ENCODE measurements around the gene SLC28A3. TPM values are rescaled to one million over a fixed set of nuclear protein-coding genes. Genes with fewer than 3 reads are reported as not detected.

The SLC28A3 gene
- total RNA-seq, 2 donors from 2014 or later: 0.11 TPM; not detected in 1

GRCh38 chr9:84327184-84327583 is 13.4 kb downstream of the SLC28A3 start:
- DNase-seq: no peak
- 93 to 94% methylated on average over 3 of the region's 3 CpGs for WGBS, 2 experiments (ENCODE audit: insufficient coverage in 1 of 2, insufficient read length in 1 of 2)
- Mint-ChIP-seq H3K27ac (no peak overlapping the region), H3K4me3 (no peak overlapping the region), H3K4me1 (no peaks in the 10 kb centered on the region), H3K36me3 (ENCODE audit: low read depth) (no peaks in the 10 kb centered on the region), H3K9me3 (peaks cover 14% of the 10 kb centered on the region), H3K27me3 (ENCODE audit: insufficient read depth) (no peaks in the 10 kb centered on the region)
- no peaks in the 10 kb centered on the region for H3K9me3 ChIP-seq (ENCODE audit: control insufficient read depth, low read length)
- H3K27me3 ChIP-seq (ENCODE audit: control insufficient read depth, insufficient read depth, low read length, poor library complexity, severe bottlenecking): no peaks in the 10 kb centered on the region
- no peak overlapping the region for H3K4me3 ChIP-seq (ENCODE audit: low read length)
- no peaks in the 10 kb centered on the region for H3K4me1 ChIP-seq (ENCODE audit: control insufficient read depth, insufficient read depth, low read length)
- no peak overlapping the region for H3K27ac ChIP-seq (ENCODE audit: low read depth, low read length)
- no peaks in the 10 kb centered on the region for H3K36me3 ChIP-seq (ENCODE audit: control insufficient read depth, insufficient read depth, low read length)
- TF ChIP-seq CTCF (conservative IDR thresholded peaks at IDR 0.05): no peak
- H3K9ac ChIP-seq (ENCODE audit: extremely low read depth, low read length, poor library complexity, severe bottlenecking): no peak overlapping the region

GRCh38 chr9:84325347-84325973 is 15.1 kb downstream of the SLC28A3 start:
- Histone ChIP-seq H3K4me1 (ENCODE audit: control insufficient read depth, insufficient read depth, low read length) (no peaks in the 10 kb centered on the region), H3K27me3 (ENCODE audit: control insufficient read depth, insufficient read depth, low read length, poor library complexity, severe bottlenecking) (no peaks in the 10 kb centered on the region), H3K9ac (ENCODE audit: extremely low read depth, low read length, poor library complexity, severe bottlenecking) (no peak overlapping the region), H3K9me3 (ENCODE audit: control insufficient read depth, low read length) (no peaks in the 10 kb centered on the region), H3K36me3 (ENCODE audit: control insufficient read depth, insufficient read depth, low read length) (no peaks in the 10 kb centered on the region), H3K4me3 (ENCODE audit: low read length) (no peak overlapping the region), H3K27ac (ENCODE audit: low read depth, low read length) (no peak overlapping the region)
- H3K27me3 Mint-ChIP-seq (ENCODE audit: insufficient read depth): no peaks in the 10 kb centered on the region
- no peaks in the 10 kb centered on the region for H3K4me1 Mint-ChIP-seq
- DNase-seq: no peak
- TF ChIP-seq CTCF (conservative IDR thresholded peaks at IDR 0.05): no peak
- H3K36me3 Mint-ChIP-seq (ENCODE audit: low read depth): no peaks in the 10 kb centered on the region
- H3K27ac Mint-ChIP-seq: no peak overlapping the region
- WGBS, 2 experiments (ENCODE audit: insufficient coverage in 1 of 2, insufficient read length in 1 of 2): 79 to 86% methylated on average over 2 to 3 of the region's 3 CpGs
- peaks cover 14% of the 10 kb centered on the region for H3K9me3 Mint-ChIP-seq
- no peak overlapping the region for H3K4me3 Mint-ChIP-seq

- DNase-seq: no peak
- Mint-ChIP-seq H3K4me3 (no peak overlapping the region), H3K9me3 (peaks cover 14% of the 10 kb centered on the region), H3K27ac (no peak overlapping the region), H3K36me3 (ENCODE audit: low read depth) (no peaks in the 10 kb centered on the region), H3K4me1 (no peaks in the 10 kb centered on the region), H3K27me3 (ENCODE audit: insufficient read depth) (no peaks in the 10 kb centered on the region)
- Histone ChIP-seq H3K27ac (ENCODE audit: low read depth, low read length) (no peak overlapping the region), H3K36me3 (ENCODE audit: control insufficient read depth, insufficient read depth, low read length) (no peaks in the 10 kb centered on the region), H3K27me3 (ENCODE audit: control insufficient read depth, insufficient read depth, low read length, poor library complexity, severe bottlenecking) (no peaks in the 10 kb centered on the region), H3K9me3 (ENCODE audit: control insufficient read depth, low read length) (no peaks in the 10 kb centered on the region), H3K4me3 (ENCODE audit: low read length) (no peak overlapping the region), H3K9ac (ENCODE audit: extremely low read depth, low read length, poor library complexity, severe bottlenecking) (no peak overlapping the region), H3K4me1 (ENCODE audit: control insufficient read depth, insufficient read depth, low read length) (no peaks in the 10 kb centered on the region)
- no peak for TF ChIP-seq CTCF (conservative IDR thresholded peaks at IDR 0.05)
Measured at GRCh38 chr9:84324811-84325210, 15.7 kb downstream of the SLC28A3 start.
